ENCODE measurements around the gene OXT. TPM values are rescaled to one million over a fixed set of nuclear protein-coding genes. Genes with fewer than 3 reads are reported as not detected.

The OXT gene
- total RNA-seq, 1 experiment from 2014 or later = not detected

- H3K4ac ChIP-seq (ENCODE audit: low read depth, low read length) = no peak overlapping the region
- H3K18ac ChIP-seq (ENCODE audit: insufficient read length, low read depth, low read length) = no peak overlapping the region
- Mint-ChIP-seq H3K27me3 (ENCODE audit: low read depth) (no peaks in the 10 kb centered on the region; the same call in 1 of the 2 replicates), H3K9me3 (no peaks in the 10 kb centered on the region), H3K27ac (no peak overlapping the region), H3K4me3 (no peak overlapping the region), H3K4me1 (peaks cover 12 to 14% of the 10 kb centered on the region in 2 experiments), H3K36me3 (ENCODE audit: insufficient read depth in 1 of 3, low read depth in 3 of 3) (peaks cover 18 to 61% (median 60%) of the 10 kb centered on the region in 3 experiments; a peak in 6 of 7 replicates)
- peaks cover 6% of the 10 kb centered on the region; the same call in 1 of the 2 replicates for H3K4me1 ChIP-seq (ENCODE audit: insufficient read depth, low read length)
- H3K23ac ChIP-seq (ENCODE audit: insufficient read length, low read depth, low read length) = no peak overlapping the region
- no peak overlapping the region for H2AK5ac ChIP-seq (ENCODE audit: insufficient read length, low read length)
- no peak overlapping the region for H3K27ac ChIP-seq (ENCODE audit: insufficient read length, low read depth, low read length)
- WGBS (ENCODE audit: extremely low coverage, insufficient read length, low lambda C conversion rate) = no CpG with 5 or more reads among the region's 3 CpGs
- no peak overlapping the region for H3K9ac ChIP-seq (ENCODE audit: extremely low read depth, insufficient read length, low read length)
- no peak overlapping the region for H4K5ac ChIP-seq (ENCODE audit: insufficient read length, low read depth, low read length)
- no peak for TF ChIP-seq CTCF (conservative IDR thresholded peaks at IDR 0.05)
- H3K27me3 ChIP-seq (ENCODE audit: insufficient read depth, low read length) = no peaks in the 10 kb centered on the region
- H2AFZ ChIP-seq (ENCODE audit: low read length) = no peak overlapping the region
- no peak overlapping the region for H2BK5ac ChIP-seq (ENCODE audit: insufficient read length, low read length)
- no peak overlapping the region for H2BK20ac ChIP-seq (ENCODE audit: low read depth, low read length, poor library complexity, severe bottlenecking)
- H3K56ac ChIP-seq (ENCODE audit: insufficient read length, low read depth, low read length) = no peak overlapping the region
- H4K20me1 ChIP-seq (ENCODE audit: control insufficient read depth, insufficient read depth, insufficient read length) = no peaks in the 10 kb centered on the region
- no peak overlapping the region for H3T11ph ChIP-seq (ENCODE audit: low read length)
- H3K14ac ChIP-seq (ENCODE audit: insufficient read depth, low read length) = no peak overlapping the region
- H3K79me1 ChIP-seq (ENCODE audit: insufficient read depth, low read depth, low read length, poor library complexity, severe bottlenecking) = no peaks in the 10 kb centered on the region
- H2BK15ac ChIP-seq (ENCODE audit: low read depth, low read length) = no peak overlapping the region
- no peaks in the 10 kb centered on the region for H3K9me3 ChIP-seq (ENCODE audit: control insufficient read depth, low read depth, low read length)
- DNase-seq = no peak
- no peak overlapping the region for H4K8ac ChIP-seq (replicated peaks; ENCODE audit: insufficient read length, low read depth, low read length)
- H3K79me2 ChIP-seq (ENCODE audit: insufficient read depth, low read length) = no peaks in the 10 kb centered on the region
- H2BK120ac ChIP-seq (ENCODE audit: low read depth, low read length, poor library complexity, severe bottlenecking) = no peak overlapping the region
- no peak overlapping the region for H4K91ac ChIP-seq (ENCODE audit: insufficient read length, low read depth, low read length)
- H2BK12ac ChIP-seq (ENCODE audit: insufficient read length, low read depth, low read length) = no peak overlapping the region
- no peak overlapping the region for H3K4me2 ChIP-seq (ENCODE audit: insufficient read depth, insufficient read length, low read length)
- no peaks in the 10 kb centered on the region for H3K23me2 ChIP-seq (ENCODE audit: insufficient read length, low read depth, low read length, poor library complexity, severe bottlenecking)
These were observed 33.8 kb upstream of the OXT start for GRCh38 chr20:3037654-3038053.
